ENCODE results near the gene MED13L. TPM values are rescaled to one million over a fixed set of nuclear protein-coding genes. Genes with fewer than 3 reads are reported as not detected.

MED13L gene
- total and polyA plus RNA-seq, 2 donors (not counting 1 experiment from before 2014, with no cell fraction given): 56.5 to 97.3 TPM

DNA sequence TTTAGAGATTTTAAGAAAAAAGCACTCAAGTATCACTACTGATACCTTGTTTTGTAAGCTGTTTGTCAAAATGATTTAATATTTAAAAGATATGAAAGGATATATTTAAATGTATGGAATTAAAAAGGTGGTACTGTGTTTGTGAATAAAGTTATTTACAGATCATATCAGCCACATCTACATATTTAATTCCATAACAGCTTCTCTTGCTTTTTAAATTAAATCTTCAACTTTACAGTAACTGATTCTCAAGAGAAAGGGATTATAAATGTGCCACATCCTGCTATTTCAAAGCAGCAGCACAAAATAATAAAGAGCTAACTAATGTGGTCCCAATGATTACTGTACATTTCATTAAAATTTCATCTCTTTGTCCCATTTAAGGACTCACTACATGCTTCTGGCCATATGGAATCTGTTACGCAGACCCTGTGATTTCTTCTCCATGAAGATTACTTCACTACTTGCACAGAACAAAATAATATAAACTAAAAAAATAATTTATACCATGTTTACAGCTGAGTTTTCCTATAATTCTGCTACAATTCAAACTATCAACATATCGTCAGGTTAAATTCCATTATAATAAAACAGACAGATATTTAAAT is 117.8 kb downstream of the MED13L start:
- Histone ChIP-seq H3K4me1 (ENCODE audit: control insufficient read depth, extremely low read depth, insufficient read depth, low read length) (peaks cover 8% of the 10 kb centered on the region), H3K79me2 (ENCODE audit: control insufficient read depth, insufficient read depth, low read length) (peaks cover 85% of the 10 kb centered on the region), H3K4me3 (replicated peaks in 1 of 4; ENCODE audit: control extremely low read depth in 1 of 4, insufficient read depth in 1 of 4, low read depth in 3 of 4, low read length in 4 of 4) (no peak overlapping the region), H3K36me3 (ENCODE audit: control insufficient read depth, insufficient read depth, low read length) (no peaks in the 10 kb centered on the region), H3K4me2 (ENCODE audit: extremely low read depth, insufficient read depth, low read length) (peak overlapping the region; percentile 17), H3K27ac (ENCODE audit: insufficient read depth, low read length) (no peak overlapping the region), H3K9ac (ENCODE audit: insufficient read depth, low read length) (no peak overlapping the region), H2AFZ (ENCODE audit: low read length) (no peak overlapping the region), H4K20me1 (ENCODE audit: control insufficient read depth, extremely low read depth, insufficient read depth, low read length) (peaks cover 18% of the 10 kb centered on the region), H3K9me3 (ENCODE audit: control insufficient read depth, insufficient read depth, low read depth, low read length) (no peaks in the 10 kb centered on the region), H3K27me3 (ENCODE audit: control insufficient read depth, insufficient read depth, low read length) (no peaks in the 10 kb centered on the region)
- DNase-seq (ENCODE audit: low read depth in 2 of 2): no peak
- TF ChIP-seq EZH2 (IDR thresholded peaks at IDR 0.05; ENCODE audit: low read length, missing control alignments): no peak
- TF ChIP-seq, protein P1, sequence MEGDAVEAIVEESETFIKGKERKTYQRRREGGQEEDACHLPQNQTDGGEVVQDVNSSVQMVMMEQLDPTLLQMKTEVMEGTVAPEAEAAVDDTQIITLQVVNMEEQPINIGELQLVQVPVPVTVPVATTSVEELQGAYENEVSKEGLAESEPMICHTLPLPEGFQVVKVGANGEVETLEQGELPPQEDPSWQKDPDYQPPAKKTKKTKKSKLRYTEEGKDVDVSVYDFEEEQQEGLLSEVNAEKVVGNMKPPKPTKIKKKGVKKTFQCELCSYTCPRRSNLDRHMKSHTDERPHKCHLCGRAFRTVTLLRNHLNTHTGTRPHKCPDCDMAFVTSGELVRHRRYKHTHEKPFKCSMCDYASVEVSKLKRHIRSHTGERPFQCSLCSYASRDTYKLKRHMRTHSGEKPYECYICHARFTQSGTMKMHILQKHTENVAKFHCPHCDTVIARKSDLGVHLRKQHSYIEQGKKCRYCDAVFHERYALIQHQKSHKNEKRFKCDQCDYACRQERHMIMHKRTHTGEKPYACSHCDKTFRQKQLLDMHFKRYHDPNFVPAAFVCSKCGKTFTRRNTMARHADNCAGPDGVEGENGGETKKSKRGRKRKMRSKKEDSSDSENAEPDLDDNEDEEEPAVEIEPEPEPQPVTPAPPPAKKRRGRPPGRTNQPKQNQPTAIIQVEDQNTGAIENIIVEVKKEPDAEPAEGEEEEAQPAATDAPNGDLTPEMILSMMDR (conservative IDR thresholded peaks at IDR 0.05 in 1 of 2, IDR thresholded peaks at IDR 0.05 in 1 of 2; ENCODE audit: low read depth in 1 of 2, low read length in 2 of 2): no peak

DNA sequence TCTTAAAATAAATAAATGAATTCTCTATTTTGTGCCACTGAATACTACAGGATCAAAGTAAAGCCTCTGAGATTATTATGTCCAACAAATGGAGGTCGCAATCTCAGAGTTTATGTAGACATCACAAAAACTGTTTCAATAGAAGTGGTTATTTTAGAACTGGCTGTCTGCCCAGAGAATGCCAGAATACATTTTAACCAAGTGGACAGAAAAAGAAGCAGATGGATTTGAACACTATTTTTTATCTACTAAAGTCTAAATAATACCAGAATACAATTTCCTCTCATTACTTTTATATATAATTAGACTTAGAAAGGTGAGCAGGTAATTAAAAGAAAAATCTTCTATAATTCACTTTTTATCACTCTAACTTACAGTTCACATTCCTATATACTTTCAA is 118.3 kb downstream of the MED13L start:
- no peak overlapping the region for H3K9ac ChIP-seq (ENCODE audit: insufficient read depth, low read length)
- no peaks in the 10 kb centered on the region for H3K27me3 ChIP-seq (ENCODE audit: control insufficient read depth, insufficient read depth, low read length)
- H3K4me1 ChIP-seq (ENCODE audit: control insufficient read depth, extremely low read depth, insufficient read depth, low read length): peaks cover 4% of the 10 kb centered on the region
- no peak for TF ChIP-seq EZH2 (IDR thresholded peaks at IDR 0.05; ENCODE audit: low read length, missing control alignments)
- TF ChIP-seq, protein P1 (conservative IDR thresholded peaks at IDR 0.05 in 1 of 2, IDR thresholded peaks at IDR 0.05 in 1 of 2; ENCODE audit: low read depth in 1 of 2, low read length in 2 of 2): no peak
- H3K36me3 ChIP-seq (ENCODE audit: control insufficient read depth, insufficient read depth, low read length): no peaks in the 10 kb centered on the region
- no peaks in the 10 kb centered on the region for H3K9me3 ChIP-seq (ENCODE audit: control insufficient read depth, insufficient read depth, low read depth, low read length)
- H4K20me1 ChIP-seq (ENCODE audit: control insufficient read depth, extremely low read depth, insufficient read depth, low read length): peaks cover 13% of the 10 kb centered on the region
- no peak overlapping the region for H3K4me3 ChIP-seq (replicated peaks in 1 of 4; ENCODE audit: control extremely low read depth in 1 of 4, insufficient read depth in 1 of 4, low read depth in 3 of 4, low read length in 4 of 4)
- no peak overlapping the region for H2AFZ ChIP-seq (ENCODE audit: low read length)
- peak overlapping the region; percentile 17 for H3K4me2 ChIP-seq (ENCODE audit: extremely low read depth, insufficient read depth, low read length)
- no peak overlapping the region for H3K27ac ChIP-seq (ENCODE audit: insufficient read depth, low read length)
- peaks cover 84% of the 10 kb centered on the region for H3K79me2 ChIP-seq (ENCODE audit: control insufficient read depth, insufficient read depth, low read length)
- DNase-seq (ENCODE audit: low read depth in 2 of 2): peak; percentile 72 to 88

DNA sequence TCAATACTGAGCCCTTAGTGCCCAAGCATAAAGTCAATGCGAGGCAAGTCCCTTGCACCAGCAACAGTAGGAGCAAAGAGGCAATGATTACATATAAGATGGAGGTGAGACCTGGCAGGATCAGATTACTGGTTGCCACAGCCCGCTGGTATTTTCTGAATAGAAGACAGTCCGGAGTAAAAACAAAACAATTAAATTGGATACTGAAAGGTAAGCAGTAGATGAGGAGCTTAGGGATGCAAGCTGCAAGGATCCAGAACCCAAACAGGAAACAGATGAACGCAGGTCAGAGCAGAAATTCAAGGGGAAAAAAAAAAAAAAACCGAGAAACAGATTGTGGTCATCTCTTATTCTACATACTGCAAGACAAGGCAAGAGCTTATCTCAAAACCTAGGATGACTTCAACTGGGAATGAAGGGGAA is 119.6 kb downstream of the MED13L start:
- Histone ChIP-seq H3K27me3 (ENCODE audit: control insufficient read depth, insufficient read depth, low read length) (no peaks in the 10 kb centered on the region), H3K4me3 (replicated peaks in 1 of 4; ENCODE audit: control extremely low read depth in 1 of 4, insufficient read depth in 1 of 4, low read depth in 3 of 4, low read length in 4 of 4) (no peak overlapping the region), H3K79me2 (ENCODE audit: control insufficient read depth, insufficient read depth, low read length) (peaks cover 87% of the 10 kb centered on the region), H3K4me1 (ENCODE audit: control insufficient read depth, extremely low read depth, insufficient read depth, low read length) (peaks cover 4% of the 10 kb centered on the region), H3K27ac (ENCODE audit: insufficient read depth, low read length) (no peak overlapping the region), H4K20me1 (ENCODE audit: control insufficient read depth, extremely low read depth, insufficient read depth, low read length) (peaks cover 13% of the 10 kb centered on the region), H3K9ac (ENCODE audit: insufficient read depth, low read length) (no peak overlapping the region), H3K36me3 (ENCODE audit: control insufficient read depth, insufficient read depth, low read length) (no peaks in the 10 kb centered on the region), H3K9me3 (ENCODE audit: control insufficient read depth, insufficient read depth, low read depth, low read length) (no peaks in the 10 kb centered on the region), H3K4me2 (ENCODE audit: extremely low read depth, insufficient read depth, low read length) (no peak overlapping the region), H2AFZ (ENCODE audit: low read length) (no peak overlapping the region)
- no peak for DNase-seq (ENCODE audit: low read depth in 2 of 2)
- TF ChIP-seq, protein P1 (conservative IDR thresholded peaks at IDR 0.05 in 1 of 2, IDR thresholded peaks at IDR 0.05 in 1 of 2; ENCODE audit: low read depth in 1 of 2, low read length in 2 of 2): no peak
- no peak for TF ChIP-seq EZH2 (IDR thresholded peaks at IDR 0.05; ENCODE audit: low read length, missing control alignments)
